Measurements from ENCODE around the gene PTGDR. TPM values are rescaled to one million over a fixed set of nuclear protein-coding genes. Genes with fewer than 3 reads are reported as not detected.

The PTGDR gene
- total RNA-seq, 1 experiment from 2014 or later, result not detected

DNA sequence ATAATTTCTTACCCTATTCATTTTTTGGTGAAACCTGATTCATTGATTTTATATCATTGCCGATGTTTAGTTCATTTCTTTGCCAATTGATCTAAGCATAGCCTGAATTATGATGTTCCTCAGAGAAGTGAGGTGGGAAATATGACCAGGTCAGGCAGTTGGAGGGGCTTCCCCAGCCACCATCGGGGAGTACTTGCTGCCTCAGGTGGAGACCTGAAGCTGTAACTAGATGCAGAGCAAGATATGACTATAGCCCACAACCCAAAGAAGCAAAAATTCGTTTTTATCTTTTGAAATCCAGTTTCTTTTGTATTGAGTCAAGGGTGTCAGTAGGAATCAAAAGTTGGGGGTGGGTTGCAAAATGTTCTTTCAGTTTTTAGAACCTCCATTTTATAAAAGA, 7.9 kb downstream of the PTGDR start:
- no peak for DNase-seq (ENCODE audit: low read depth, low spot score)
- RAD21 ChIA-PET (ENCODE audit: low non-redundant PET in 1 of 2, low total read pairs in 2 of 2, uncharacterized antibody in 2 of 2, unreplicated experiment in 2 of 2), result no interaction called here
- Histone ChIP-seq H3K9ac (ENCODE audit: low read length) (no peak overlapping the region), H3K79me2 (ENCODE audit: insufficient read depth, low read length) (no peaks in the 10 kb centered on the region), H3K27me3 (ENCODE audit: insufficient read depth, low read length) (no peaks in the 10 kb centered on the region), H3K36me3 (ENCODE audit: control insufficient read depth in 1 of 2, insufficient read depth in 2 of 2, low read length in 2 of 2) (no peaks in the 10 kb centered on the region), H3K4me2 (ENCODE audit: low read length) (no peak overlapping the region), H3K9me2 (ENCODE audit: insufficient read depth) (no peaks in the 10 kb centered on the region), H3K9me3 (ENCODE audit: control insufficient read depth in 1 of 2, insufficient read depth in 1 of 2, low read depth in 1 of 2, low read length in 2 of 2) (no peaks in the 10 kb centered on the region), H2AFZ (ENCODE audit: low read depth, low read length, poor library complexity, severe bottlenecking) (no peak overlapping the region), H3K4me3 (replicated peaks in 1 of 2; ENCODE audit: low read depth in 1 of 2, low read length in 2 of 2) (no peak overlapping the region), H3K4me1 (ENCODE audit: control insufficient read depth in 1 of 2, insufficient read depth in 2 of 2, low read length in 2 of 2) (peaks cover 0 to 5% of the 10 kb centered on the region in 2 experiments; a peak in 2 of 4 replicates), H3K27ac (ENCODE audit: low read depth, low read length) (no peak overlapping the region), H4K20me1 (ENCODE audit: insufficient read depth) (no peaks in the 10 kb centered on the region)
- no TSS peak for BruUV-seq (replicated peaks)
- CTCF ChIA-PET, result no interaction called here
- intact Hi-C loops (cut with micrococcal nuclease), result loop anchor here (10.0 kb wide), 1 partner anchor 131 kb away; no protein-coding TSS in a partner anchor
- ATAC-seq, result no peak
- POLR2A ChIA-PET, result no interaction called here
- TF ChIP-seq, protein P1, sequence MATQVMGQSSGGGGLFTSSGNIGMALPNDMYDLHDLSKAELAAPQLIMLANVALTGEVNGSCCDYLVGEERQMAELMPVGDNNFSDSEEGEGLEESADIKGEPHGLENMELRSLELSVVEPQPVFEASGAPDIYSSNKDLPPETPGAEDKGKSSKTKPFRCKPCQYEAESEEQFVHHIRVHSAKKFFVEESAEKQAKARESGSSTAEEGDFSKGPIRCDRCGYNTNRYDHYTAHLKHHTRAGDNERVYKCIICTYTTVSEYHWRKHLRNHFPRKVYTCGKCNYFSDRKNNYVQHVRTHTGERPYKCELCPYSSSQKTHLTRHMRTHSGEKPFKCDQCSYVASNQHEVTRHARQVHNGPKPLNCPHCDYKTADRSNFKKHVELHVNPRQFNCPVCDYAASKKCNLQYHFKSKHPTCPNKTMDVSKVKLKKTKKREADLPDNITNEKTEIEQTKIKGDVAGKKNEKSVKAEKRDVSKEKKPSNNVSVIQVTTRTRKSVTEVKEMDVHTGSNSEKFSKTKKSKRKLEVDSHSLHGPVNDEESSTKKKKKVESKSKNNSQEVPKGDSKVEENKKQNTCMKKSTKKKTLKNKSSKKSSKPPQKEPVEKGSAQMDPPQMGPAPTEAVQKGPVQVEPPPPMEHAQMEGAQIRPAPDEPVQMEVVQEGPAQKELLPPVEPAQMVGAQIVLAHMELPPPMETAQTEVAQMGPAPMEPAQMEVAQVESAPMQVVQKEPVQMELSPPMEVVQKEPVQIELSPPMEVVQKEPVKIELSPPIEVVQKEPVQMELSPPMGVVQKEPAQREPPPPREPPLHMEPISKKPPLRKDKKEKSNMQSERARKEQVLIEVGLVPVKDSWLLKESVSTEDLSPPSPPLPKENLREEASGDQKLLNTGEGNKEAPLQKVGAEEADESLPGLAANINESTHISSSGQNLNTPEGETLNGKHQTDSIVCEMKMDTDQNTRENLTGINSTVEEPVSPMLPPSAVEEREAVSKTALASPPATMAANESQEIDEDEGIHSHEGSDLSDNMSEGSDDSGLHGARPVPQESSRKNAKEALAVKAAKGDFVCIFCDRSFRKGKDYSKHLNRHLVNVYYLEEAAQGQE (IDR thresholded peaks at IDR 0.05; ENCODE audit: low read depth), result no peak
- TF ChIP-seq POLR2A (IDR thresholded peaks at IDR 0.05; ENCODE audit: borderline replicate concordance, extremely low read depth, insufficient read depth, insufficient read length) (no peak), EGR1 (IDR thresholded peaks at IDR 0.05; ENCODE audit: low read depth) (no peak), FOSL1 (IDR thresholded peaks at IDR 0.05; ENCODE audit: low read depth) (no peak), CBX3 (IDR thresholded peaks at IDR 0.05; ENCODE audit: low read depth) (no peak), CEBPB (IDR thresholded peaks at IDR 0.05; ENCODE audit: low read depth) (no peak), POLR2AphosphoS5 (IDR thresholded peaks at IDR 0.05; ENCODE audit: low read depth, low read length) (no peak), EZH2phosphoT487 (IDR thresholded peaks at IDR 0.05; ENCODE audit: borderline replicate concordance) (no peak), SIN3A (IDR thresholded peaks at IDR 0.05; ENCODE audit: low read depth) (no peak), ZNF274 (IDR thresholded peaks at IDR 0.05; ENCODE audit: low read depth, low read length) (no peak), SP1 (IDR thresholded peaks at IDR 0.05; ENCODE audit: low read depth) (no peak)
- TF ChIP-seq, protein P2, sequence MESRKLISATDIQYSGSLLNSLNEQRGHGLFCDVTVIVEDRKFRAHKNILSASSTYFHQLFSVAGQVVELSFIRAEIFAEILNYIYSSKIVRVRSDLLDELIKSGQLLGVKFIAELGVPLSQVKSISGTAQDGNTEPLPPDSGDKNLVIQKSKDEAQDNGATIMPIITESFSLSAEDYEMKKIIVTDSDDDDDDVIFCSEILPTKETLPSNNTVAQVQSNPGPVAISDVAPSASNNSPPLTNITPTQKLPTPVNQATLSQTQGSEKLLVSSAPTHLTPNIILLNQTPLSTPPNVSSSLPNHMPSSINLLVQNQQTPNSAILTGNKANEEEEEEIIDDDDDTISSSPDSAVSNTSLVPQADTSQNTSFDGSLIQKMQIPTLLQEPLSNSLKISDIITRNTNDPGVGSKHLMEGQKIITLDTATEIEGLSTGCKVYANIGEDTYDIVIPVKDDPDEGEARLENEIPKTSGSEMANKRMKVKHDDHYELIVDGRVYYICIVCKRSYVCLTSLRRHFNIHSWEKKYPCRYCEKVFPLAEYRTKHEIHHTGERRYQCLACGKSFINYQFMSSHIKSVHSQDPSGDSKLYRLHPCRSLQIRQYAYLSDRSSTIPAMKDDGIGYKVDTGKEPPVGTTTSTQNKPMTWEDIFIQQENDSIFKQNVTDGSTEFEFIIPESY (IDR thresholded peaks at IDR 0.05; ENCODE audit: extremely low read depth, insufficient replicate concordance, low read length), result no peak
- TF ChIP-seq, protein P3, sequence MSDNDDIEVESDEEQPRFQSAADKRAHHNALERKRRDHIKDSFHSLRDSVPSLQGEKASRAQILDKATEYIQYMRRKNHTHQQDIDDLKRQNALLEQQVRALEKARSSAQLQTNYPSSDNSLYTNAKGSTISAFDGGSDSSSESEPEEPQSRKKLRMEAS (IDR thresholded peaks at IDR 0.05), result no peak
- TF ChIP-seq, protein P4, sequence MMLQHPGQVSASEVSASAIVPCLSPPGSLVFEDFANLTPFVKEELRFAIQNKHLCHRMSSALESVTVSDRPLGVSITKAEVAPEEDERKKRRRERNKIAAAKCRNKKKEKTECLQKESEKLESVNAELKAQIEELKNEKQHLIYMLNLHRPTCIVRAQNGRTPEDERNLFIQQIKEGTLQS (IDR thresholded peaks at IDR 0.05), result no peak

Measured in HCT116 (cell line).